ENCODE data around the gene SPATA9.

DNA sequence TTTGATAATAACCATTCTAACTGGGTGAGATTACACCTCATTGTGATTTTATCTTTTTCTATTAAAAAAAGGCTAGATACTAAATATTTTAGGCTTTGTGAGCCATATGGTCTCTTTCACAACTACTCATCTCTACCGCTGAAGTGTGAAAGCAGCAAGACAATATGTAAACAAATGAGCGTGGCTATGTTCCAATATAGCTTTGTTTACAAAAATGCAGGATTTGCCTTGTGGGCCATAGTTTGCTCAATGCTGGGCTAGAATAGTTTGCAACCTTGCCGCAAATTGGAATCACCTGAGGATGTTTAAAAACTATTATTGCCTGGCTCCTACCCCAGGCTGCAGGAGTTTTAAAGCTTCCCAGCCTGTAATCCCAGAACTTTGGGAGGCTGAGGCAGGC, 73.1 kb downstream of the SPATA9 start:
- TF ChIP-seq POLR2AphosphoS5 (IDR thresholded peaks at IDR 0.05; ENCODE audit: low read depth, low read length) (no peak), POLR2A (IDR thresholded peaks at IDR 0.05; ENCODE audit: low read depth, low read length) (no peak), TAF1 (IDR thresholded peaks at IDR 0.05; ENCODE audit: borderline replicate concordance, low read depth, low read length) (no peak)
